Peyer's patch (tissue), 4 donors: ENCODE results near the gene STK32C.

Source experiments
- POLR2A ChIP-seq, 2 donors: fragments of 450-650 bp; IDR thresholded peaks; one replicate each; pipeline ENCODE4 v1.5.1; 2017; ENCODE audit warnings: antibody characterized with exemption in 2 of 2, mild to moderate bottlenecking in 2 of 2, moderate library complexity in 2 of 2
- TF ChIP-seq, protein P1 (sequence below), 6 experiments: fragments of 450-650 bp in 4 of 6; fragments of 200-600 bp in 2 of 6; sonication (generic) in 1 of 6; IDR thresholded peaks; one replicate each; pipeline ENCODE4 v1.5.1; 2017 to 2019; ENCODE audit warnings: antibody characterized with exemption in 6 of 6, mild to moderate bottlenecking in 3 of 6, moderate library complexity in 1 of 6

DNA sequence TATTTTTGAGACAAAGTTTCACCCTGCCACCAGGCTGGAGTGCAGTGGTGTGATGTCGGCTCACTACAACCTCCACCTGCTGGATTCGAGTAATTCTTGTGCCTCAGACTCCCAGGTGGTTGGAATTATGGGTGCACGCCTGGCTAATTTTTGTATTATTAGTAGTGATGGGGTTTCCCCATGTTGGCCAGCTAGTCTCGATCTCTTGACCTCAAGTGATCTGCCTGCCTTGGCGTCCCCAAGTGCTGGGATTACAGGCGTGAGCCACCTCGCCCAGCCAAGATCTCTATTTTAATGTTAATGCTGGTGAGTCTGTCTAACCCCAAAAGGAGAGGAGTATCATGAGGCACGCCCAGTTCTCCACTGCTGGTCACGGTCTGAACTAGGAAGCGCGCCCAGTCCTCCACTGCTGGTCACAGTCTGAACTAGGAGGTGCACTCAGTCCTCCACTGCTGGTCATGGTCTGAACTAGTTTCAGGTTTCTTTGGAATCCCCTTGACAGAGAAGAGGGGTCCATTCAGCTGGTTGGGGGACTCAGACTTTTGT lies 18.7 kb upstream of the STK32C start:
- TF ChIP-seq, protein P1, sequence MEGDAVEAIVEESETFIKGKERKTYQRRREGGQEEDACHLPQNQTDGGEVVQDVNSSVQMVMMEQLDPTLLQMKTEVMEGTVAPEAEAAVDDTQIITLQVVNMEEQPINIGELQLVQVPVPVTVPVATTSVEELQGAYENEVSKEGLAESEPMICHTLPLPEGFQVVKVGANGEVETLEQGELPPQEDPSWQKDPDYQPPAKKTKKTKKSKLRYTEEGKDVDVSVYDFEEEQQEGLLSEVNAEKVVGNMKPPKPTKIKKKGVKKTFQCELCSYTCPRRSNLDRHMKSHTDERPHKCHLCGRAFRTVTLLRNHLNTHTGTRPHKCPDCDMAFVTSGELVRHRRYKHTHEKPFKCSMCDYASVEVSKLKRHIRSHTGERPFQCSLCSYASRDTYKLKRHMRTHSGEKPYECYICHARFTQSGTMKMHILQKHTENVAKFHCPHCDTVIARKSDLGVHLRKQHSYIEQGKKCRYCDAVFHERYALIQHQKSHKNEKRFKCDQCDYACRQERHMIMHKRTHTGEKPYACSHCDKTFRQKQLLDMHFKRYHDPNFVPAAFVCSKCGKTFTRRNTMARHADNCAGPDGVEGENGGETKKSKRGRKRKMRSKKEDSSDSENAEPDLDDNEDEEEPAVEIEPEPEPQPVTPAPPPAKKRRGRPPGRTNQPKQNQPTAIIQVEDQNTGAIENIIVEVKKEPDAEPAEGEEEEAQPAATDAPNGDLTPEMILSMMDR (IDR thresholded peaks at IDR 0.05): no peak
- no peak for TF ChIP-seq POLR2A (IDR thresholded peaks at IDR 0.05)
